ENCODE data around the gene PET117.

DNA sequence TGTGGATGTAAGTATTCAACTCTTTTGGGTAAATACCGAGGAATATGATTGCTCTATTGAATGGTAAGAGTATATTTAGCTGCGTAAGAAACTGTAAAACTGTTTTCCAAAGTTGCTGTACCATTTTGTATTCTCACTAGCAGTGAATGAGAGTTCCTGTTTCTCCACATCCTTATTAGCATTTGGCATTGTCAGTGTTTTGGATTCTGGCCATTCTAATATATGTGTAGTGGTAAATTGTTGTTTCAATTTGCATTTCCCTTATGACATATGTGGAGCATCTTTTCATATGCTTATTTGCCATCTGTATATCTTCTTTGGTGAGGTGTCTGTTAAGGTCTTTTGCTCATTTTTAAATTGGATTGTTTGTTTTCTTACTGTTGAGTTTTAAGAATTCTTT is 29.3 kb upstream of the PET117 start:
- TF ChIP-seq, protein P1, sequence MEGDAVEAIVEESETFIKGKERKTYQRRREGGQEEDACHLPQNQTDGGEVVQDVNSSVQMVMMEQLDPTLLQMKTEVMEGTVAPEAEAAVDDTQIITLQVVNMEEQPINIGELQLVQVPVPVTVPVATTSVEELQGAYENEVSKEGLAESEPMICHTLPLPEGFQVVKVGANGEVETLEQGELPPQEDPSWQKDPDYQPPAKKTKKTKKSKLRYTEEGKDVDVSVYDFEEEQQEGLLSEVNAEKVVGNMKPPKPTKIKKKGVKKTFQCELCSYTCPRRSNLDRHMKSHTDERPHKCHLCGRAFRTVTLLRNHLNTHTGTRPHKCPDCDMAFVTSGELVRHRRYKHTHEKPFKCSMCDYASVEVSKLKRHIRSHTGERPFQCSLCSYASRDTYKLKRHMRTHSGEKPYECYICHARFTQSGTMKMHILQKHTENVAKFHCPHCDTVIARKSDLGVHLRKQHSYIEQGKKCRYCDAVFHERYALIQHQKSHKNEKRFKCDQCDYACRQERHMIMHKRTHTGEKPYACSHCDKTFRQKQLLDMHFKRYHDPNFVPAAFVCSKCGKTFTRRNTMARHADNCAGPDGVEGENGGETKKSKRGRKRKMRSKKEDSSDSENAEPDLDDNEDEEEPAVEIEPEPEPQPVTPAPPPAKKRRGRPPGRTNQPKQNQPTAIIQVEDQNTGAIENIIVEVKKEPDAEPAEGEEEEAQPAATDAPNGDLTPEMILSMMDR (IDR thresholded peaks at IDR 0.05; ENCODE audit: low read depth, low read length): no peak
- TF ChIP-seq POLR2A (IDR thresholded peaks at IDR 0.05; ENCODE audit: extremely low read depth, insufficient read length) (no peak), MAX (IDR thresholded peaks at IDR 0.05; ENCODE audit: low read depth, low read length) (no peak), MYC (IDR thresholded peaks at IDR 0.05; ENCODE audit: low read depth, low read length) (no peak)

Measured in NB4 (cell line).